HFF-Myc (cell line): Measurements from ENCODE around the gene L3MBTL2.

ENCODE experiments used
- DNase-seq: peaks from one replicate; pipeline ENCODE4 v3.0.0-alpha.2; 2011; ENCODE audit warnings: low read depth; ENCODE audit errors: extremely low read depth
- H3K4me3 ChIP-seq: replicated peaks from 2 replicates; pipeline ENCODE4 v1.5.1; 2011; ENCODE audit warnings: low read depth, mild to moderate bottlenecking, control low read depth, low read length
- TF ChIP-seq, protein P1 (sequence below): IDR thresholded peaks from 2 replicates; pipeline ENCODE4 v1.5.1; 2012; ENCODE audit warnings: mild to moderate bottlenecking, low read depth, low read length, control low read depth; ENCODE audit errors: missing control alignments

L3MBTL2 gene

GRCh38 chr22:41264408-41264941 lies 59.4 kb downstream of the L3MBTL2 start:
- no peak for DNase-seq
- no peak overlapping the region for H3K4me3 ChIP-seq
- TF ChIP-seq, protein P1, sequence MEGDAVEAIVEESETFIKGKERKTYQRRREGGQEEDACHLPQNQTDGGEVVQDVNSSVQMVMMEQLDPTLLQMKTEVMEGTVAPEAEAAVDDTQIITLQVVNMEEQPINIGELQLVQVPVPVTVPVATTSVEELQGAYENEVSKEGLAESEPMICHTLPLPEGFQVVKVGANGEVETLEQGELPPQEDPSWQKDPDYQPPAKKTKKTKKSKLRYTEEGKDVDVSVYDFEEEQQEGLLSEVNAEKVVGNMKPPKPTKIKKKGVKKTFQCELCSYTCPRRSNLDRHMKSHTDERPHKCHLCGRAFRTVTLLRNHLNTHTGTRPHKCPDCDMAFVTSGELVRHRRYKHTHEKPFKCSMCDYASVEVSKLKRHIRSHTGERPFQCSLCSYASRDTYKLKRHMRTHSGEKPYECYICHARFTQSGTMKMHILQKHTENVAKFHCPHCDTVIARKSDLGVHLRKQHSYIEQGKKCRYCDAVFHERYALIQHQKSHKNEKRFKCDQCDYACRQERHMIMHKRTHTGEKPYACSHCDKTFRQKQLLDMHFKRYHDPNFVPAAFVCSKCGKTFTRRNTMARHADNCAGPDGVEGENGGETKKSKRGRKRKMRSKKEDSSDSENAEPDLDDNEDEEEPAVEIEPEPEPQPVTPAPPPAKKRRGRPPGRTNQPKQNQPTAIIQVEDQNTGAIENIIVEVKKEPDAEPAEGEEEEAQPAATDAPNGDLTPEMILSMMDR: no peak

DNA sequence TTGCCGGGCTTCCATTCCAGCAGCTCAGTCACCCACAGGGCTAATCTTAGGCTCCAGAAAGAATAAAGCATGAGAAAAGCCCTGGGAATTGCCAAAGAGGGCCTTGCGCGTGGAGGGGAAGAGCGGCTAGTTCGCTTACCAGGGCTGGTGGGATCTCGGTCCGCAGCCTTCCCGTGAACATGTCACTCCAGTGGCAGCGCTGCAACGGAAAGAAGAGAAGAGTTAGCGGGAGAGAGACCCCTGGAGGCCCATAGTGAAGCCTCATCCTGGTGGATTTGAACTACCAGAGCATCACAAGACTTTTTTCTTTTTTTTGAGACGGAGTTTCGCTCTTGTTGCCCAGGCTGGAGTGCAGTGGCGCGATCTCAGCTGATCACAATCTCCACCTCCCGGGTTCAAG lies 62.8 kb downstream of the L3MBTL2 start:
- H3K4me3 ChIP-seq: no peak overlapping the region
- DNase-seq: no peak
- TF ChIP-seq, protein P1: no peak

GRCh38 chr22:41271787-41272186 lies 66.7 kb downstream of the L3MBTL2 start:
- TF ChIP-seq, protein P1: no peak
- no peak for DNase-seq
- H3K4me3 ChIP-seq: no peak overlapping the region

- no peak overlapping the region for H3K4me3 ChIP-seq
- TF ChIP-seq, protein P1: no peak
- DNase-seq: no peak
Observed at GRCh38 chr22:41273128-41273527, 68.0 kb downstream of the L3MBTL2 start.

DNA sequence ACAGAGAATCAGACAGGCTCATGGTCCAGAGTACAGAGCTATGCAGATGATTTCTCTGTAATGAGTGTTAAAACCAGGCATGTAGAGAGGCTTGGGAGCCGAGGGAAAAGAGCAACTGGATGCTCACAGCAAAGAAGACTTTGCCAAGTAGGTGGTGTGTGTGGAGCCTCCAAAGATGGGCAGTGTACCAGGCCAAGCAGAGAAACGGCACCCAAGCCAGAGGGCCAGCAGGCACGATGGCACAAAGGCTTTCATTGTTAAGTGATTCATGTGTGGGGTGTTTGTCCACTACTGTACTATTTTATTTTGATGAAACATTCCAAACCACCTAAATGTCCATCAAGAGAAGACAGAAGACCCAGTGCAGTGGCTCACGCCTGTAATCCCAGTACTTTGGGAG lies 69.7 kb downstream of the L3MBTL2 start:
- TF ChIP-seq, protein P1: no peak
- DNase-seq: no peak

DNA sequence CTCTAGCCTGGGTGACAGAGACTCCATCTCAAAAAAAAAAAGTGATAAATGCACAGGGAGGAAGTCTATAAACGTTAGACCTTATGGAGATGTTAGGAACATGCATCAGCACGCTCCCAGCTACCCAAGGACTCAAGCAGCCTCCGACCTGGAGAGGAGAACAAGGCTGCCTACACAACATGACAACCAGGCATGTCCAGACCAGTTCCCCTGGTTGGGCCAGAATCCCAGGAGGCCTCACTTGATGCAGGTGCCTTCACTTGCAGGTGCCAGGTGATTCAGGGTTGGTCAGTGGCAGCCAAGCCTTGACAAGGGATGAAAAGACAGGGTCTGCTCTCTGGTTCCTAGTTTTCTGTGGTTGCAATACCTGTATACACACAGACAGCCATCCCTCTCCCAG lies 75.0 kb downstream of the L3MBTL2 start:
- TF ChIP-seq, protein P1: no peak
- DNase-seq: no peak
- H3K4me3 ChIP-seq: no peak overlapping the region

More for the DNA sequence above, 69.7 kb downstream of the L3MBTL2 start:
- H3K4me3 ChIP-seq: no peak overlapping the region

GRCh38 chr22:41280854-41281253 lies 75.7 kb downstream of the L3MBTL2 start:
- no peak for DNase-seq
- TF ChIP-seq, protein P1: no peak
- no peak overlapping the region for H3K4me3 ChIP-seq
